ELR (cell line): ENCODE results near the gene CR1L.
"Not testable (repeated sequence)": the region's sequence is repeated elsewhere in the genome, so short reads cannot be mapped to it uniquely, and the experiment has no call there.

ENCODE experiments used
- DNase-seq: peaks from one replicate; pipeline ENCODE4 v3.0.0-alpha.2; 2015; ENCODE audit warnings: low read depth

CR1L gene

GRCh38 chr1:207646171-207646570 lies 1.2 kb downstream of the CR1L start:
- no peak for DNase-seq

- DNase-seq = no peak
These were observed 2.1 kb downstream of the CR1L start for GRCh38 chr1:207646944-207647579.

GRCh38 chr1:207647671-207648333 lies 2.9 kb downstream of the CR1L start:
- no peak for DNase-seq

GRCh38 chr1:207648334-207649209 lies 3.6 kb downstream of the CR1L start:
- DNase-seq = no peak

- DNase-seq = no peak
These were observed 4.3 kb downstream of the CR1L start for GRCh38 chr1:207649210-207649753.

- no peak for DNase-seq
These were observed 5.1 kb downstream of the CR1L start for GRCh38 chr1:207649865-207650580.

- DNase-seq = no peak
These were observed 6.7 kb downstream of the CR1L start for GRCh38 chr1:207651583-207651982.

GRCh38 chr1:207654320-207654719 lies 9.4 kb downstream of the CR1L start:
- DNase-seq = peak; percentile 44

- DNase-seq = no peak
These were observed 13.5 kb downstream of the CR1L start for GRCh38 chr1:207658408-207658807.

GRCh38 chr1:207658904-207659485 lies 14.1 kb downstream of the CR1L start:
- DNase-seq = no peak

GRCh38 chr1:207659545-207660153 lies 14.7 kb downstream of the CR1L start:
- DNase-seq = no peak

- DNase-seq = not testable (repeated sequence)
These were observed 16.5 kb downstream of the CR1L start for GRCh38 chr1:207661420-207661819.

GRCh38 chr1:207666342-207666741 lies 21.4 kb downstream of the CR1L start:
- DNase-seq = no peak

GRCh38 chr1:207669528-207670009 lies 24.6 kb downstream of the CR1L start:
- DNase-seq = no peak

- DNase-seq = no peak
These were observed 25.3 kb downstream of the CR1L start for GRCh38 chr1:207670192-207670591.

GRCh38 chr1:207670997-207671396 lies 26.1 kb downstream of the CR1L start:
- no peak for DNase-seq

- peak; percentile 74 for DNase-seq
These were observed 27.7 kb downstream of the CR1L start for GRCh38 chr1:207672522-207673130.

- no peak for DNase-seq
These were observed 28.5 kb downstream of the CR1L start for GRCh38 chr1:207673399-207673798.

- DNase-seq = no peak
These were observed 31.2 kb downstream of the CR1L start for GRCh38 chr1:207676153-207676552.

GRCh38 chr1:207680590-207681388 lies 35.9 kb downstream of the CR1L start:
- peak; percentile 68 for DNase-seq
